Osteoblast (primary cell): ENCODE data around the gene PLA2G2C. TPM values are rescaled to one million over a fixed set of nuclear protein-coding genes. Genes with fewer than 3 reads are reported as not detected.

ENCODE experiments used
- DNase-seq: peaks from one replicate; pipeline ENCODE4 v3.0.0; 2011; ENCODE audit warnings: low spot score, mixed read lengths; ENCODE audit not compliant: insufficient read length; ENCODE audit errors: missing footprints
- H2AFZ ChIP-seq: 2 replicates; pipeline ENCODE4 v1.6.0; 2011; ENCODE audit warnings: mild to moderate bottlenecking, low read length
- H3K27ac ChIP-seq: 2 replicates; pipeline ENCODE4 v1.5.1; 2011; ENCODE audit warnings: mild to moderate bottlenecking, low read depth, low read length, moderate library complexity
- H3K27me3 ChIP-seq: 2 replicates; pipeline ENCODE4 v1.6.0; 2012; ENCODE audit warnings: mild to moderate bottlenecking, control low read depth, inconsistent platforms, low read length, moderate library complexity; ENCODE audit not compliant: insufficient read depth
- H3K36me3 ChIP-seq: 2 replicates; pipeline ENCODE4 v1.5.1; 2011; ENCODE audit warnings: mild to moderate bottlenecking, low read length, control low read depth, moderate library complexity; ENCODE audit not compliant: insufficient read depth
- H3K4me1 ChIP-seq: 2 replicates; pipeline ENCODE4 v1.5.1; 2011; ENCODE audit warnings: mild to moderate bottlenecking, low read length, control low read depth, moderate library complexity; ENCODE audit not compliant: insufficient read depth
- H3K4me2 ChIP-seq: 2 replicates; pipeline ENCODE4 v1.6.0; 2011; ENCODE audit warnings: mild to moderate bottlenecking, low read length; ENCODE audit not compliant: insufficient read depth
- H3K4me3 ChIP-seq: fragments of 200-600 bp; sonication (generic); 3 replicates; pipeline ENCODE4 v1.5.1; 2012; ENCODE audit warnings: mild to moderate bottlenecking, low read length, inconsistent platforms; ENCODE audit not compliant: insufficient read depth
- H3K79me2 ChIP-seq: 2 replicates; pipeline ENCODE4 v1.6.0; 2012; ENCODE audit warnings: mild to moderate bottlenecking, low read length, control low read depth, inconsistent platforms; ENCODE audit not compliant: insufficient read depth
- H3K9me3 ChIP-seq: 2 replicates; pipeline ENCODE4 v1.5.1; 2011; ENCODE audit warnings: low read depth, low read length, control low read depth
- H4K20me1 ChIP-seq: 2 replicates; pipeline ENCODE4 v1.6.0; 2012; ENCODE audit warnings: mild to moderate bottlenecking, low read length, control low read depth; ENCODE audit not compliant: insufficient read depth
- CTCF ChIP-seq: IDR thresholded peaks from 2 replicates; pipeline ENCODE4 v1.5.1; 2011; ENCODE audit warnings: mild to moderate bottlenecking, low read depth, low read length, moderate library complexity; ENCODE audit errors: extremely low read depth
- total RNA-seq: library from RNA; depleted of rRNA; stranded (reverse); fragments of >200 nt; gene quantifications from 2 replicates; pipeline ENCODE4 v1.2.3, GENCODE V29; 2012

PLA2G2C gene
- total RNA-seq, 1 donor, result not detected

DNA sequence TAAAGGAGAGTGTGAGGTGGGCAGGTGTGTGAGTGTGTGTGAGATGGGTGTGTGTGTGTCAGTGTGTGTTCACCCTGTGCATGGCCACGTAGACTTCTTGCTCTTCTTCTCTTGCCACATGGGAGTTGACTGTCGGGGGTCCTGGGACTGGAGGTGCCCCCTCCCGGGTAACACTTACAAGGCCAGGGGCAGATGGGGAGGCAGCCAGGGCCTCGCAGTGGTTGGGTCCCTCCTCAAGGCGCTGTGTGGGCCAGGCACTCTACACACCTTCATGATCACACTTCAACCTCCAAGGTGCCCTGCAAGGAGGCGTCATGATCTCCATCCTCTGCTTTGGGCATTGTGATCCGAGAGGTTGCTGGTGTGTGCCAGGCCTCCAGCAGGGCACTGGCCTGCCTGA lies 44.9 kb downstream of the PLA2G2C start:
- TF ChIP-seq CTCF, result no peak
- H2AFZ ChIP-seq, result no peak overlapping the region

DNA sequence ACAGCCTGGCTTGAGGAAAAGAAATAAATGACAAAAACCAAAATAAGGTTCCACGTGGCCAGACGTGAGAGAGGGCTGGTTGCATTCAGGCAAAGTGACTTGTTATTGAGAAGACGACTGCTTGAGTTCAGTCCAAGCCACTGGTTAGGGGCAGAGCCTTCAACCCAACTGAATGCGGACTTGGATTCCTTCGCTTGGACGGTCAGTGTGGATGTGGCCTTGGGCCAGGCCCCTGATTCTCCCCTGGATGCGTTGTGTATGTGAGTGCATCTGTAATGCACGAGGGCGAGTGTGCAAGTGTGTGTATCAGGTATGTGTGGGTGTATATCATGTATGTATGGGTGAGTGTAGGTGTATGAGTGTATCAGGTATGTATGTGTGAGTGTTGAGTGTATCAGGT lies 45.3 kb downstream of the PLA2G2C start:
- Histone ChIP-seq H3K79me2 (no peaks in the 10 kb centered on the region), H3K27me3 (peaks cover 5% of the 10 kb centered on the region), H3K4me2 (no peak overlapping the region), H3K4me1 (no peaks in the 10 kb centered on the region), H3K4me3 (no peak overlapping the region), H4K20me1 (no peaks in the 10 kb centered on the region), H3K36me3 (no peaks in the 10 kb centered on the region), H3K27ac (no peak overlapping the region), H3K9me3 (no peaks in the 10 kb centered on the region), H2AFZ (no peak overlapping the region)
- DNase-seq, result peak; percentile 67
- TF ChIP-seq CTCF, result no peak

More for the DNA sequence above, 44.9 kb downstream of the PLA2G2C start:
- DNase-seq, result no peak
- no peak overlapping the region for H3K4me2 ChIP-seq
- no peaks in the 10 kb centered on the region for H3K79me2 ChIP-seq
- H3K4me1 ChIP-seq, result no peaks in the 10 kb centered on the region
- no peak overlapping the region for H3K27ac ChIP-seq
- no peaks in the 10 kb centered on the region for H3K9me3 ChIP-seq
- H4K20me1 ChIP-seq, result no peaks in the 10 kb centered on the region
- H3K4me3 ChIP-seq, result no peak overlapping the region
- peaks cover 7% of the 10 kb centered on the region for H3K27me3 ChIP-seq
- H3K36me3 ChIP-seq, result no peaks in the 10 kb centered on the region

DNA sequence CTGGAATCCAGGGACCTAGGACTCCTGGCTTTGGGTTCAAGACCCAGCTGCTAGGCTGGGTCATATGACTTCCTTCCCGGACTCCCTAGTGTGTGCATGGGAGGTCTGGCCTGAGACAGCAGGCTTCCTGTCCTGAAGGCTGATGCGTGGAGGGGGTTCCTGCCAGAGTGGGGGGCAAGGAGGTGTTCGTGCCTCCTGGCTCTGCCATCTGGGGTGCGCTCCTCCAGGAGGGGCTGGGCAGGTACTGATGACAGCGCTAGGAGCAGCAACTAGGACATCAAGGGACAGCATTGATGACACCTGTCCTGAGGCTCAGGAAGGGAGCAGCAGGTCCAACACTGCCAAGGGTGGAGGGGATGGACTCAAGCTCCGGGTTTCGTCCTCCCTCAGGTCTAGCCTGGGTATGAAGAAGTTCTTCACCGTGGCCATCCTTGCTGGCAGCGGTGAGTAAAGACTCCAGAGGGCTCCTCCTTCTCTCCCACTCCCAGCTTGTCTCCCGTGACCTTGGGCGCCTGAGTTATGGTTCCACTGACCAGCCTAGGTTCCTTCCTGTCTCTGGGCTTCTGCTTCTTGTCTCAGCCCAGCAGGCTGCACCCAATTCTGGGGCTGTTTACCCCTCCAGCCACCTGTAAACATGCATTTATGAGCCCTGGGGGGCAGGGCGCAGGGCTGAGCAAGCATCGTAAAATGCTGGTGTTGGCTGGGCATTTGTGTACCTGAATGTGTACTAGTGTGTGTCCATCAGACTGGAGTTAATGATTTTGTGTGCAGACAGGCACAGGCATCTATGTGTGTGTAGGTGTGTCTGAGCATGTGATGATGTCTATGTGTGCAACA lies 46.3 kb downstream of the PLA2G2C start:
- Histone ChIP-seq H3K36me3 (no peaks in the 10 kb centered on the region), H3K4me3 (no peak overlapping the region)

More for the DNA sequence above, 46.3 kb downstream of the PLA2G2C start:
- peaks cover 5% of the 10 kb centered on the region for H3K27me3 ChIP-seq
- H3K9me3 ChIP-seq, result no peaks in the 10 kb centered on the region
- H4K20me1 ChIP-seq, result no peaks in the 10 kb centered on the region
- H3K4me2 ChIP-seq, result no peak overlapping the region
- no peak overlapping the region for H3K27ac ChIP-seq
- H2AFZ ChIP-seq, result no peak overlapping the region
- no peaks in the 10 kb centered on the region for H3K79me2 ChIP-seq
- H3K4me1 ChIP-seq, result no peaks in the 10 kb centered on the region
- TF ChIP-seq CTCF, result no peak
- peak; percentile 45 for DNase-seq
